Fibroblast of skin of left biceps (primary cell): ENCODE measurements around the gene ABCA6.
A peak's percentile ranks its signal among the peaks of the same experiment; 100 is the strongest.

ENCODE experiments used
- DNase-seq, 2 experiments: peaks; one replicate each; pipeline ENCODE4 v3.0.0-alpha.2; 2013; ENCODE audit warnings: low read depth in 2 of 2

The ABCA6 gene

DNA sequence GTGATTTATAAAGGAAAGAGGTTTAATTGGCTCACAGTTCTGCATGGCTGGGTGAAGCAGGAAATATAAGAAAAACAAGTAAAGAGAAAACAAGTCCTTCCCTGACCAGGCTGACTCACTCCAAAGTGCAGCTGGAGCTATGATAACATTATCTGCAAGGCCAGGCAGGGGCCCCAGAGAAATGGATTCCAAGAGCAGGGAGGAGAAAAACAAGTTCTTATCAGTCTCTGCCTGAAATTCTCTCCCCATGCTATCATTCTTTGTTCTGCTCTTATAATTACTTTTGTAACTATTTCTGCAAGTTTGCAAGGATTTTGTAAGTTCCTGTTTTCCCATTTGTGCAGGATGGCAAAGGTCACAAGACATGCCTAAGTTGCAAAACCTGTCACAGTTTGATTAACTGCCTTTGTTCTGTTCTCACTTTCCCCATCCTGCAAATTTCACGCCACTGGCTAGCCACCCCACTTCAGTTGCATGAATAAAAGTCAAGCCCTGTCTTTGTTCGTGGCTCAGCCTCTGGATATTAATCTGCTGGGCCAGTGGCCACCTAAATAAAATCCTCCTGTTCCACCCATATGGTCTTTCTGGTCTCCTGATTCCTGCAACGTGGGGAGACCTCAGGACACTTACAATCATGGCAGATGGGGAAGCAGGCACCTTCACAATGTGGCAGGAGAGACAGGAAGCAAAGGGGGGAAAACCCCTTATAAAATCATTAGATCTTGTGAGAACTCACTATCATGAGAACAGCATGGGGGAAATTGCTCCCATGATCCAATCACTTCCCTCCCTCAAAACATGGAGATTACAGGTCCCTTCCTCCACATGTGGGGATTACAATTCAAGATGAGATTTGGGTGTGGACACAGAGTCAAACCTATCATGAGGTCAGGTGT, 94.1 kb downstream of the ABCA6 start:
- peak in 1 of 2 experiments; percentile 23 for DNase-seq

DNA sequence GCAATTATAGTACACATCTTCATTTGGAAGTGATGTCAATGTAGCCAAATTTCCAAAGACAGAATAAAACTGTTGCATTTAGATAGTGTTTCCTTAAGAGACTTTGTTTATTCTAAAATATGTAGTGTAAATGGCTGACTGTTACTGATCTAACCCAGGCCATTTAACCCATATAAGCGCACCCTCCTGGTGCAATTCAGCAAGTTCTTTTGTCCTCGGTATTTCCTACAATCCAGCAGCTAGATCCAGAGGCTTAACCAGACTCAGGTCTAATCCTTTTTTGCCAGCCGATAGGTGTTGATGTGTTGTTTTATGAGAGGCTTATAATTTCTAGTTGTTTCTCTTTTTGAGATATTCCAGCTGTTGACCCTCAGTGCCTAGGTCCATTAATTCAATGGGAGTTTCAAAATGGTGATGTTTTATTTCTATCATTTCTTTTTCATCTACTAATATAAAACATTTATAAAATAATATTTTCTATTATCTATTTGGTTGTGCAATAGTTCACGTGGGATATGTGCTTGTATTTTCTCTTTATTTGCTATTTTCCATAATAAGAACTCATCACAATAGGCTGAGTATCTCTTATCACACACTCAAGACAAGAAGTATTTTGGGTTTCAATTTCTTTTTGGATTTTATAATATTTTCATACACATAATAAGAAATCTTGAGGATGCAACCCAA, 95.4 kb downstream of the ABCA6 start:
- DNase-seq: no peak

DNA sequence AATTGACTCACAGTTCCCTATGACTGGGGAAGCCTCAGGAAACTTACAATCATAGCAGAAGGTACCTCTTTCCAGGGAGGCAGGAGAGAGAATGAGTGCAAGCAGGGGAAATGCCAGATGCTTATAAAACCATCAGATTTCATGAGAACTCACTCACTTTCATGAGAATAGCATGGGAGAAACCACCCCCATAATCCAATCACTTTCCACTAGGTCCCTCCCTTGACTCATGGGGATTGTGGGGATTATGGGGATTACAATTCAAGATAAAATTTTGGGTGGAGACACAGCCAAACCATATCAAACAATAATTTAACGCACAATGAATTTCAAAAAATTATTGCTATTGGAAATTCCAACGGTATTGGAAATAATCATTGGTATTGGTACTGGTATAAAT, 96.0 kb downstream of the ABCA6 start:
- DNase-seq: no peak

DNA sequence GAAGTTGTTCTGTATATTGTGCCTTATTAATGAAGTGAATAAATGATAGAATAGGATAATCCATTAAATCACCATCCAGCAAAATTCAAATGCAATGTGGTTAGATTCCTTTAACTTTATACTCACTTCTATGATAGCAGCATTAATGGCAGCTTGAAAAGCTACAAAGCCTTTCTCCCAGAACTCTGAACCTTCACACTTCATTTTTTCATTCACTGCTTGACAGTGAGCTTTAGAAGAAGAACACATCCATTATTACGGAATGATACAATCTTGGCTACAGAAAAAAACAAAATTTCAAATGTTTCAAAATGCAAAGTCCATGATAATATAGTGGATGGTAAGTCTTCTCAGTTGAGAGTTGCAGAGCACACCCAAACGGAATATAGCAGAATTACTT, 97.3 kb downstream of the ABCA6 start:
- no peak for DNase-seq

DNA sequence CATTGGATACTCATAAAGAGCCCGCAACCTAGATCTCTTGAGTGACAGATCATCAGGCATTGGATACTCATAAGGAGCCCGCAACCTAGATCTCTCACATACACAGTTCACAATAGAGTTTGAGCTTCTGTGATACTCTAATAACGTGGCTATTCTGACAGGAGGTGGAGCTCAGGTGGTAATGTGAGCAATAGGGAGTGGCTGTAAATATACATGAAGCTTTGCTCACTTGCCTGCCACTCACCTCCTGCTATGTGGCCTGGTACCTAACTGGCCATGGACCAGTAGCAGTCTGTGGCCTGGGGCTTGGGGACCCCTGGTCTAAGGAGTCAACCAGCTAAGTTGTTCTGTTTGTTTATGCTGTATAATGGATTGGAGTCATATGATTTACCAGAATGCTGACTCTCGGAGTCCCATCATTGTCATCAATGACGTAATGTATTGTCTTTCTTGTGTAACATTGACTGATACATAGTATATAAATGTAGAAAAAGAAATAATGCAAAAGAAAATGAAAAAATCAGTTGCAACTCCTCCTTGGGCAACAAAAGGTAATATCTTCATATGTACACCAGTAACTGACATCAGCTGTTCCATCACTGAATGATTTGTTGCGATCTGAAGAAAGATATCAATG, 98.5 kb downstream of the ABCA6 start:
- no peak for DNase-seq

DNA sequence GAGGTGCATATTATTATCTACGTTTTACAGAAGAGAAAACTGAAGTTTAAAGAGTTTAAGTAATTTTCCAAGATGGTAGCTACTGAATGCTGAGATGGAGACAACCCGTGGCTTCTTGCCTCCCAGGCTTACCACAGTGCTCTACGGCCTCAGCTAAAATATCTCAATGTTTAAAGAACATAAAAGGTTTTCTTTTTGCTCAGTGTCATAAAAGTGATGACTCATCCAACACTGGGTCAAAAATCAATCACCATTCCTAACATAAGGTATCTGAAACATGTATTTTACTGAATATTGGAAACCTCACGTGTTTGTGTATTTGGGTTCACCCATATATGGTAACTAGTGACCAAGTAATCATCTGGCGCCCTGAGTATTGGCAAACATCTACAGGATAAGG, 99.4 kb downstream of the ABCA6 start:
- DNase-seq: no peak

DNA sequence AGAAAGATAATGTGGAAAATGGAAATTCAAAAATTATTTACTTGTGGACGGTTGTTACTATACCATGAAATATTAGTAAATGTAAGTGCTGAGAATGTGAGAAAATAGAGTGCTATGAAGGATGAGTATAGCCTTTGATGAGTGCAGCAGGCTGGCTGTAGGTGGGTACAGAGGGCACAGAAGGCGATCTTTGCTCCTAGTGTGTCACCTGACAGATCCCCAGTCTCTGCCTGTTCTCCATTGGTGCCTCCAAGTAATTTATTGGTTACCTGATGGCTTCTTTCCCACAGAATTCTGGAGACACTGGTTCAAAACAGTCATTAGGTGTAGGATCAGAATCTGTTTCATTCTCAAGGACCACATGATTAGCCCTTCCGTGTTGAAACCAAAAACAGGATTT, 109.9 kb downstream of the ABCA6 start:
- no peak for DNase-seq

DNA sequence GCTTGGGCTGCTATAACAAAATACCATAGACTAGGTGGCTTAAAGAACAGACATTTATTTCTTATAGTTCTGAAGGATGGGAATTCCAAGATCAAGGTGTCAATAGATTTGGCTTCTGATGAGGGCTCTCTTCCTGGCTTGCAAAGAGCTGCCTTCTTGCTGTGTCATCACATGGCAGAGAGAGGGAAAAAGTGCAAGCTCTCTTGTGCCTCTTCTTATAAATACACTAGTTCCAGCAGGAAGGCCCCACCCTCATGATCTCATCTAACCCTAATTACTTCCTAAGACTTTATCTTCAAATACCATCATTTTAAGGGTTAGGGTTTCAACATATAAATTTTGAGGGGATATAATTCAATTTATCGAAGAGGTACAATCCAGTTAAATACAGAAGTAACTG, 111.5 kb downstream of the ABCA6 start:
- no peak for DNase-seq
